ENCODE data around the gene AGPS. TPM values are rescaled to one million over a fixed set of nuclear protein-coding genes. Genes with fewer than 3 reads are reported as not detected.

Gene AGPS
- total and polyA plus RNA-seq, 2 of the 13 experiments (the other 11 are each of a cell fraction or from before 2014, with no cell fraction given), result 39.4 to 99.0 TPM

DNA sequence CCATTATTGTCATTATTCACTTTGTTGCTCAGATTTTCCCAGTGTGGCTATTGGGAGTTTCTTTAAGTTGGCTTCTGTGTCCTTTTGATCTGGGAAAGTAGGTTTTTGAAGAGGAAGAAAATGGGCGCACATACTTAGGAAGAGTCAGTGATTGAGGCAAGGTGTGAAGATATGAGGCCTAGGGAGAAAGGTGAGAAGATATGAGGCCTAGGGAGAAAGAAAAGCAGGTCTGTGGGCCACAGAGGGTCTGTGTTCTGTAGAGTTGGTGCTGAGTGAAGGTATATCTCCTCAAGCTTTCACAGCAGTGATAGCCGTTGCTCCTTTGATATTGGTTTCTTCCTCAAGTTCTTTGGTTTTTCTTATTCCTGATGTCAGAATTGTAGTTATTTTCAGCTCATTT lies 126.2 kb downstream of the AGPS start:
- H3K27ac ChIP-seq (ENCODE audit: extremely low read length, insufficient read depth, low read length), result no peak overlapping the region
- 95% methylated on average over 2 of the region's 2 CpGs for WGBS (ENCODE audit: low lambda C conversion rate)
- peaks cover 28 to 76% of the 10 kb centered on the region in 2 experiments for H3K36me3 ChIP-seq (replicated peaks in 1 of 2; ENCODE audit: control insufficient read depth in 1 of 2, insufficient read depth in 2 of 2, low read length in 2 of 2)
- no peak overlapping the region for H3K4me2 ChIP-seq (ENCODE audit: low read depth, low read length)
- no peaks in the 10 kb centered on the region for H3K4me1 ChIP-seq (ENCODE audit: insufficient read depth, low read length)
- DNase-seq (ENCODE audit: low spot score) (no peak), ATAC-seq (no peak), FAIRE-seq (no peak)
- BruUV-seq (replicated peaks), result no TSS peak
- CTCF ChIA-PET (ENCODE audit: low intra/inter-chr PET ratio, low total read pairs), result no interaction called here
- intact Hi-C loops (cut with micrococcal nuclease; ENCODE audit: unreplicated experiment) (no loop called here), in situ Hi-C loops (cut with HindIII; ENCODE audit: extremely low pct_ligation_motif_present, low pct_unique_long_range_greater_than_20kb) (no loop called here)
- H3K9me3 ChIP-seq (ENCODE audit: low read length), result no peaks in the 10 kb centered on the region
- no peaks in the 10 kb centered on the region for H3K27me3 ChIP-seq (ENCODE audit: control insufficient read depth in 1 of 2, insufficient read depth in 2 of 2, low read length in 2 of 2)
- TF ChIP-seq RBM22 (optimal IDR thresholded peaks at IDR 0.05; ENCODE audit: low read length) (peak; percentile 68), ZNF7 (CRISPR knock-in tag; IDR thresholded peaks at IDR 0.05) (no peak), ZNF569 (CRISPR knock-in tag; IDR thresholded peaks at IDR 0.05; ENCODE audit: borderline replicate concordance) (no peak)
- H3K4me3 ChIP-seq (replicated peaks in 1 of 3; ENCODE audit: insufficient read depth in 1 of 3, low read depth in 2 of 3, low read length in 3 of 3), result no peak overlapping the region
- no peaks in the 10 kb centered on the region for H4K20me1 ChIP-seq (ENCODE audit: insufficient read depth, low read length)
- POLR2A ChIA-PET, result no interaction called here
- H3K9ac ChIP-seq (ENCODE audit: insufficient read depth, low read depth, low read length), result no peak overlapping the region
- no peaks in the 10 kb centered on the region for H3K79me2 ChIP-seq (ENCODE audit: insufficient read depth, low read length)
- no peak overlapping the region for H2AFZ ChIP-seq (ENCODE audit: low read length)

DNA sequence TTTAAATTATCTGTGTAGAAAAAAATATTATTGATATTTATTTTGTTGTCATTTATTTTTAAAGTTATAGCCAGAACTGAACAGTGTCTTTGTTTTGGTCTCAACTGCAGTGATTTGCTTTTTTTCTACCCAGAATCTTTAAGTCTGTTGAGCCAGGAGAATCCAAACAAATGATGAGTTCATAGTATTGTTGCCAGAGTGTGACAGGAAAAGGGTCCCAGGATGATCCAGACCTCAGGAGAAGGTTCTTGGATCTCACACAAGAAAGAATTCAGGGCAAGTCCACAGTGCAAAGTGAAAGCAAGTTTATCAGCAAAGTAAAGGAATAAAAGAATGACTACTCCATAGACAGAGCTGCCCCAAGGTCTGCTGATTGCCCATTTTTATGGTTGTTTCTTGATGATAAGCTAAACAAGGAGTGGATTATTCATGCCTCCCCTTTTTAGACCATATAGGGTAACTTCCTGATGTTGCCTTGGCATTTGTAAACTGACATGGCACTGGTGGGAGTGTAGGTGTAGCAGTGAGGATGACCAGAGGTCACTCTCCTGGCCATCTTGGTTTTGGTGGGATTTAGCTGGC lies 127.1 kb downstream of the AGPS start:
- Histone ChIP-seq H3K9ac (ENCODE audit: insufficient read depth, low read depth, low read length) (no peak overlapping the region), H2AFZ (ENCODE audit: low read length) (no peak overlapping the region), H3K9me3 (ENCODE audit: low read length) (no peaks in the 10 kb centered on the region), H3K36me3 (replicated peaks in 1 of 2; ENCODE audit: control insufficient read depth in 1 of 2, insufficient read depth in 2 of 2, low read length in 2 of 2) (peaks cover 28 to 76% of the 10 kb centered on the region in 2 experiments), H3K79me2 (ENCODE audit: insufficient read depth, low read length) (no peaks in the 10 kb centered on the region), H3K4me2 (ENCODE audit: low read depth, low read length) (no peak overlapping the region), H4K20me1 (ENCODE audit: insufficient read depth, low read length) (no peaks in the 10 kb centered on the region), H3K4me3 (replicated peaks in 1 of 3; ENCODE audit: insufficient read depth in 1 of 3, low read depth in 2 of 3, low read length in 3 of 3) (no peak overlapping the region), H3K27ac (ENCODE audit: extremely low read length, insufficient read depth, low read length) (no peak overlapping the region), H3K4me1 (ENCODE audit: insufficient read depth, low read length) (no peaks in the 10 kb centered on the region), H3K27me3 (ENCODE audit: control insufficient read depth in 1 of 2, insufficient read depth in 2 of 2, low read length in 2 of 2) (no peaks in the 10 kb centered on the region)
- CTCF ChIA-PET (ENCODE audit: low intra/inter-chr PET ratio, low total read pairs), result no interaction called here
- no TSS peak for BruUV-seq (replicated peaks)
- intact Hi-C loops (cut with micrococcal nuclease; ENCODE audit: unreplicated experiment), result loop anchor here (10.0 kb wide), 1 partner anchor 1735 kb away; no protein-coding TSS in a partner anchor
- POLR2A ChIA-PET, result no interaction called here
- DNase-seq (ENCODE audit: low spot score) (no peak), FAIRE-seq (no peak), ATAC-seq (no peak)
- in situ Hi-C loops (cut with HindIII; ENCODE audit: extremely low pct_ligation_motif_present, low pct_unique_long_range_greater_than_20kb), result no loop called here
- no peak for TF ChIP-seq KIAA2018 (CRISPR knock-in tag; IDR thresholded peaks at IDR 0.05; ENCODE audit: borderline replicate concordance)
- TF ChIP-seq ZNF629 (CRISPR knock-in tag; conservative IDR thresholded peaks at IDR 0.05), result no peak
